ENCODE measurements around the gene FAM131C. TPM values are rescaled to one million over a fixed set of nuclear protein-coding genes. Genes with fewer than 3 reads are reported as not detected.
"Not testable (repeated sequence)": the region's sequence is repeated elsewhere in the genome, so short reads cannot be mapped to it uniquely, and the experiment has no call there.

FAM131C gene
- total RNA-seq, 2 experiments from 2014 or later = 0.33 TPM; not detected in 1

DNA sequence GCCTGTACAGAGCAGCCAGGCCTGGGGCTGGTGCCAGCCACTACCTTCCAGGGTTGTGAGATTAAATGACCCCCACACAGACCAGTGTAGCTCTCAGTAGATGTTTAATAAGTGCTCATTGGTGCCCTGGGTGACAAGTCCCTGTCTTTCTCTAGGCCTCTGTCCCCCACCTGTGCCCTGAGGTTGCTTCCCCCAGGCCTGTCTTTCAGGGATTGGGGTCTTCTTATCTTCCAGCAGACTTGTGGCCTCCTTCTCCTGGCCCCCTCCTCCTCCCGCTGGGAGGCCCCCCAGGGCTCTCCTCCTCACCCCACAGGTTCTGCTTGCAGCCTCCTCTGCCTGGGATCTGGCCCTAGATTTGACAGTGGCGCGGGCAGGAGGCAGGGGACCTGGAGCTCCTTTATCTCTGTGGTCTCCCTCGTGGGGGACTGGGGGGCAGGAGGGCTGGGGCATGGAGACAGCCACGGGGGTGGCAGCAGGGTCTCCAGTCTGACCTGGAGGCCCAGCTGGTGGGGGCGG lies 42.1 kb upstream of the FAM131C start:
- H3K27me3 Mint-ChIP-seq = peaks cover 2% of the 10 kb centered on the region
- no peak overlapping the region for H3K4me3 Mint-ChIP-seq
- H3K9me3 Mint-ChIP-seq = no peaks in the 10 kb centered on the region
- H3K36me3 Mint-ChIP-seq = no peaks in the 10 kb centered on the region
- POLR2A ChIA-PET = no interaction called here
- no peak for DNase-seq
- intact Hi-C loops (cut with micrococcal nuclease) = no loop called here
- H3K27ac Mint-ChIP-seq = no peak overlapping the region
- CTCF ChIA-PET = interaction anchor here (0.8 to 1.4 kb wide), 2 partner anchors 37 to 71 kb away, joined by 3 read pairs; no protein-coding TSS in a partner anchor
- H3K4me1 Mint-ChIP-seq (ENCODE audit: low read depth) = no peaks in the 10 kb centered on the region

- Mint-ChIP-seq H3K27ac (no peak overlapping the region), H3K36me3 (no peaks in the 10 kb centered on the region), H3K9me3 (no peaks in the 10 kb centered on the region), H3K4me3 (no peak overlapping the region), H3K4me1 (ENCODE audit: low read depth) (no peaks in the 10 kb centered on the region), H3K27me3 (peaks cover 4% of the 10 kb centered on the region)
- ChIA-PET CTCF (interaction anchor here (0.8 to 1.4 kb wide), 2 partner anchors 36 to 72 kb away, joined by 3 read pairs; no protein-coding TSS in a partner anchor), POLR2A (no interaction called here)
- no peak for DNase-seq
- intact Hi-C loops (cut with micrococcal nuclease) = no loop called here
These were observed 41.3 kb upstream of the FAM131C start for GRCh38 chr1:16114527-16115467.

GRCh38 chr1:16112596-16113555 lies 39.4 kb upstream of the FAM131C start:
- H3K4me1 Mint-ChIP-seq (ENCODE audit: low read depth) = no peaks in the 10 kb centered on the region
- peaks cover 5% of the 10 kb centered on the region for H3K36me3 Mint-ChIP-seq
- H3K9me3 Mint-ChIP-seq = peaks cover 12% of the 10 kb centered on the region
- ChIA-PET POLR2A (no interaction called here), CTCF (no interaction called here)
- intact Hi-C loops (cut with micrococcal nuclease) = no loop called here
- H3K27ac Mint-ChIP-seq = no peak overlapping the region
- no peak for DNase-seq
- H3K4me3 Mint-ChIP-seq = no peak overlapping the region
- peaks cover 4% of the 10 kb centered on the region for H3K27me3 Mint-ChIP-seq

- Mint-ChIP-seq H3K36me3 (peaks cover 6% of the 10 kb centered on the region), H3K27ac (no peak overlapping the region), H3K4me1 (ENCODE audit: low read depth) (no peaks in the 10 kb centered on the region), H3K9me3 (peaks cover 21% of the 10 kb centered on the region), H3K4me3 (no peak overlapping the region), H3K27me3 (peaks cover 11% of the 10 kb centered on the region)
- intact Hi-C loops (cut with micrococcal nuclease) = no loop called here
- DNase-seq = no peak
- POLR2A ChIA-PET = no interaction called here
- CTCF ChIA-PET = no interaction called here
These were observed 38.5 kb upstream of the FAM131C start for GRCh38 chr1:16111771-16112595.

- Mint-ChIP-seq H3K27me3 (peaks cover 14% of the 10 kb centered on the region), H3K9me3 (peaks cover 23% of the 10 kb centered on the region), H3K36me3 (peaks cover 6% of the 10 kb centered on the region), H3K4me3 (no peak overlapping the region), H3K4me1 (ENCODE audit: low read depth) (no peaks in the 10 kb centered on the region), H3K27ac (no peak overlapping the region)
- intact Hi-C loops (cut with micrococcal nuclease) = no loop called here
- no peak for DNase-seq
- CTCF ChIA-PET = no interaction called here
- POLR2A ChIA-PET = no interaction called here
These were observed 37.4 kb upstream of the FAM131C start for GRCh38 chr1:16110884-16111283.

GRCh38 chr1:16110456-16110855 lies 37.0 kb upstream of the FAM131C start:
- POLR2A ChIA-PET = no interaction called here
- Mint-ChIP-seq H3K4me3 (no peak overlapping the region), H3K27ac (no peak overlapping the region), H3K4me1 (ENCODE audit: low read depth) (no peaks in the 10 kb centered on the region), H3K9me3 (peaks cover 23% of the 10 kb centered on the region), H3K27me3 (peaks cover 15% of the 10 kb centered on the region), H3K36me3 (peaks cover 6% of the 10 kb centered on the region)
- CTCF ChIA-PET = no interaction called here
- DNase-seq = no peak
- intact Hi-C loops (cut with micrococcal nuclease) = no loop called here

- no peak overlapping the region for H3K27ac Mint-ChIP-seq
- ChIA-PET POLR2A (no interaction called here), CTCF (no interaction called here)
- H3K4me1 Mint-ChIP-seq (ENCODE audit: low read depth) = no peaks in the 10 kb centered on the region
- no peak overlapping the region for H3K4me3 Mint-ChIP-seq
- peaks cover 15% of the 10 kb centered on the region for H3K27me3 Mint-ChIP-seq
- DNase-seq = no peak
- peaks cover 23% of the 10 kb centered on the region for H3K9me3 Mint-ChIP-seq
- H3K36me3 Mint-ChIP-seq = peaks cover 6% of the 10 kb centered on the region
- intact Hi-C loops (cut with micrococcal nuclease) = no loop called here
These were observed 36.1 kb upstream of the FAM131C start for GRCh38 chr1:16109571-16109970.

GRCh38 chr1:16107039-16107438 lies 33.6 kb upstream of the FAM131C start:
- DNase-seq; POLR2A ChIA-PET; H3K27ac Mint-ChIP-seq; H3K4me3 Mint-ChIP-seq; H3K4me1 Mint-ChIP-seq (ENCODE audit: low read depth); H3K36me3 Mint-ChIP-seq; intact Hi-C loops (cut with micrococcal nuclease): not testable (repeated sequence)
- CTCF ChIA-PET = interaction anchor here (0.6 to 1.1 kb wide), 2 partner anchors 28 to 82 kb away, joined by 3 read pairs; no protein-coding TSS in a partner anchor
- Mint-ChIP-seq H3K27me3 (peaks cover 16% of the 10 kb centered on the region), H3K9me3 (peaks cover 32% of the 10 kb centered on the region)

- POLR2A ChIA-PET = no interaction called here
- H3K4me3 Mint-ChIP-seq = no peak overlapping the region
These were observed 28.2 kb upstream of the FAM131C start for GRCh38 chr1:16101623-16102022.

GRCh38 chr1:16099412-16099811 lies 26.0 kb upstream of the FAM131C start:
- H3K4me1 Mint-ChIP-seq (ENCODE audit: low read depth) = no peaks in the 10 kb centered on the region
- no peak overlapping the region for H3K27ac Mint-ChIP-seq
- intact Hi-C loops (cut with micrococcal nuclease) = no loop called here
- ChIA-PET POLR2A (no interaction called here), CTCF (interaction anchor here (0.5 to 1.2 kb wide), 2 partner anchors 20 to 211 kb away, joined by 3 read pairs; no protein-coding TSS in a partner anchor)
- DNase-seq = no peak
- H3K27me3 Mint-ChIP-seq = peaks cover 8% of the 10 kb centered on the region
- H3K36me3 Mint-ChIP-seq = no peaks in the 10 kb centered on the region
- peaks cover 9% of the 10 kb centered on the region for H3K9me3 Mint-ChIP-seq
- H3K4me3 Mint-ChIP-seq = no peak overlapping the region

More at GRCh38 chr1:16101623-16102022, 28.2 kb upstream of the FAM131C start:
- Mint-ChIP-seq H3K27ac (no peak overlapping the region), H3K27me3 (peaks cover 6% of the 10 kb centered on the region), H3K4me1 (ENCODE audit: low read depth) (no peaks in the 10 kb centered on the region), H3K36me3 (no peaks in the 10 kb centered on the region), H3K9me3 (peaks cover 9% of the 10 kb centered on the region)
- CTCF ChIA-PET = no interaction called here
- DNase-seq = no peak
- intact Hi-C loops (cut with micrococcal nuclease) = no loop called here

- Mint-ChIP-seq H3K27ac (no peak overlapping the region), H3K4me1 (ENCODE audit: low read depth) (no peaks in the 10 kb centered on the region), H3K27me3 (peaks cover 7% of the 10 kb centered on the region), H3K9me3 (no peaks in the 10 kb centered on the region), H3K36me3 (no peaks in the 10 kb centered on the region), H3K4me3 (no peak overlapping the region)
- intact Hi-C loops (cut with micrococcal nuclease) = no loop called here
- DNase-seq = no peak
- ChIA-PET POLR2A (no interaction called here), CTCF (no interaction called here)
These were observed 22.0 kb upstream of the FAM131C start for GRCh38 chr1:16095447-16095846.

Measured in activated CD4-positive, alpha-beta memory T cell treated with anti-CD3 and anti-CD28 coated beads for 36 hours (primary cell).